ENCODE results near the gene ECE2. TPM values are rescaled to one million over a fixed set of nuclear protein-coding genes. Genes with fewer than 3 reads are reported as not detected.

Gene ECE2
- polyA plus RNA-seq, 2 of the 4 experiments (the other 2 are of a cell fraction): not detected

DNA sequence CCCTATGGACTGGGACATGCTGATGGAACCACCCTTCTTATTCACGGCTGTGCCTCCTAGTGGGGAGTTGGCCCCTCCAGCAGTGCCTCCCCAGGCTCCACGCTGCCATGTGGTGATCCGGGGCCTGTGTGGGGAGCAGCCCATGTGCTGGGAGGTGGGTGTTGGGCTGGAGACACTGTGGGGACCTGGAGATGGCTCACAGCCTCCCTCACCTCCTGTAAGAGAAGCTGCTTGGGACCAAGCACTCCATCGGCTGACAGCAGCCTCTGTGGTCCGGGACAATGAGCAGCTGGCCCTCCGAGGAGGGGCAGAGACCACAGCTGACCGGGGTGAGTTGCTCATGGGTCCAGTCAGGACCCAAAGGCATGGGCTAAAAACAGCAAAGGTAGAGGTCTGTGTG, 36.1 kb upstream of the ECE2 start:
- no peak overlapping the region for H3K27ac ChIP-seq
- ChIA-PET POLR2A (no interaction called here), CTCF (interaction anchor here (1.5 to 5.3 kb wide), 5 partner anchors 10 to 344 kb away, joined by 3 to 44 read pairs (median 7); partner anchors contain the start of genes EEF1AKMT4 and VWA5B2)
- FAIRE-seq (no peak), DNase-seq (ENCODE audit: low read depth in 1 of 2, low spot score in 1 of 2) (no peak), ATAC-seq (no peak)
- 89% methylated on average over 5 of the region's 7 CpGs for WGBS (ENCODE audit: missing lambda C conversion rate)
- H3K4me2 ChIP-seq: no peak overlapping the region
- H3K9me3 ChIP-seq: no peaks in the 10 kb centered on the region
- H3K4me1 ChIP-seq: no peaks in the 10 kb centered on the region
- no peak for TF ChIP-seq NFE2L2 (conservative IDR thresholded peaks at IDR 0.05; ENCODE audit: low read length)
- TF ChIP-seq, protein P1, sequence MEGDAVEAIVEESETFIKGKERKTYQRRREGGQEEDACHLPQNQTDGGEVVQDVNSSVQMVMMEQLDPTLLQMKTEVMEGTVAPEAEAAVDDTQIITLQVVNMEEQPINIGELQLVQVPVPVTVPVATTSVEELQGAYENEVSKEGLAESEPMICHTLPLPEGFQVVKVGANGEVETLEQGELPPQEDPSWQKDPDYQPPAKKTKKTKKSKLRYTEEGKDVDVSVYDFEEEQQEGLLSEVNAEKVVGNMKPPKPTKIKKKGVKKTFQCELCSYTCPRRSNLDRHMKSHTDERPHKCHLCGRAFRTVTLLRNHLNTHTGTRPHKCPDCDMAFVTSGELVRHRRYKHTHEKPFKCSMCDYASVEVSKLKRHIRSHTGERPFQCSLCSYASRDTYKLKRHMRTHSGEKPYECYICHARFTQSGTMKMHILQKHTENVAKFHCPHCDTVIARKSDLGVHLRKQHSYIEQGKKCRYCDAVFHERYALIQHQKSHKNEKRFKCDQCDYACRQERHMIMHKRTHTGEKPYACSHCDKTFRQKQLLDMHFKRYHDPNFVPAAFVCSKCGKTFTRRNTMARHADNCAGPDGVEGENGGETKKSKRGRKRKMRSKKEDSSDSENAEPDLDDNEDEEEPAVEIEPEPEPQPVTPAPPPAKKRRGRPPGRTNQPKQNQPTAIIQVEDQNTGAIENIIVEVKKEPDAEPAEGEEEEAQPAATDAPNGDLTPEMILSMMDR (IDR thresholded peaks at IDR 0.05): no peak
- H3K4me3 ChIP-seq: no peak overlapping the region

DNA sequence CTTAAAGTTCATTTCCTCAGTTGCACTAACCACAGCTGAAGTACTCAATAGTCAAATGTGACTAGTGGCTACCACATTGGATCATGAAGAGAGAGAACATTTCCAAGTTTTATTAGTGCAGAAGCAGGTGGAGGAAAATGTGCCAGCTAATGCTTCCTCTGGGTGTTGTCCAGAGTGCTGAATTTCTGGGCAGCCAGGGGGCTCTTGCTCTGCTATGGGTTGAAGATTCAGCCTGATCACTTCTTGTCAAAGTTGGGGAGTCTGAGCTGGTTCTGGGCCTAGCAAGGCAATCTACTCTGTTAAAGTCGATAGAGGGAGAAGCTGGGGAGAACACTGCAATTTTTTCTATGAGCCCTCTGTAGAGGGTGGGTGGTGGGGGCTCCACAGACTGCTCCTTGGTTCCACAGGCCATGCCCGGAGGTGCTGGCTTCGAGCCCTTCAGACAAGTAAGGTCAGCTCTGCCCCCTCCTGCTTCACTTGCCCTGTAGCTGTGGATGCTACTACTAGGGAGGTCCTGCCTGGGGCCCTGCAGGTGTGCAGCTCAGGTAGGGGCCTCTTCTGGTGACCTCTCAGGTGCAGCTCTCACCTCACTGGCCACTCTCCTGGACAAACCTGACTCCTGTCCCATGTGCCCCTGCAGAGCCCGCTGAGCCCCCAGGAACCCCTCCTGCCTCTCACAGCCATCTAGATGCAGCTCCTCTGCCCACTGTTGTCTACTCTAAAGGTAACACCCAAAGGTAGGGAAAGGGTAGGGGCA, 35.3 kb upstream of the ECE2 start:
- ChIA-PET POLR2A (no interaction called here), CTCF (interaction anchor here (0.7 to 5.3 kb wide), 5 partner anchors 12 to 345 kb away, joined by 3 to 44 read pairs (median 4); partner anchors contain the start of gene VWA5B2)
- no peak overlapping the region for H3K4me3 ChIP-seq
- 50% methylated on average over 2 of the region's 4 CpGs for WGBS (ENCODE audit: missing lambda C conversion rate)
- FAIRE-seq (no peak), DNase-seq (ENCODE audit: low read depth in 1 of 2, low spot score in 1 of 2) (no peak), ATAC-seq (peak; percentile 33 to 53; a peak in 4 of 6 replicates)
- no peak overlapping the region for H3K4me2 ChIP-seq
- no peaks in the 10 kb centered on the region for H3K4me1 ChIP-seq
- H3K27ac ChIP-seq: no peak overlapping the region
- H3K9me3 ChIP-seq: no peaks in the 10 kb centered on the region
- TF ChIP-seq FOSB (CRISPR knock-in tag; IDR thresholded peaks at IDR 0.05) (no peak), ATOH8 (CRISPR knock-in tag; IDR thresholded peaks at IDR 0.05; ENCODE audit: low read depth) (no peak)
- TF ChIP-seq, protein P2, sequence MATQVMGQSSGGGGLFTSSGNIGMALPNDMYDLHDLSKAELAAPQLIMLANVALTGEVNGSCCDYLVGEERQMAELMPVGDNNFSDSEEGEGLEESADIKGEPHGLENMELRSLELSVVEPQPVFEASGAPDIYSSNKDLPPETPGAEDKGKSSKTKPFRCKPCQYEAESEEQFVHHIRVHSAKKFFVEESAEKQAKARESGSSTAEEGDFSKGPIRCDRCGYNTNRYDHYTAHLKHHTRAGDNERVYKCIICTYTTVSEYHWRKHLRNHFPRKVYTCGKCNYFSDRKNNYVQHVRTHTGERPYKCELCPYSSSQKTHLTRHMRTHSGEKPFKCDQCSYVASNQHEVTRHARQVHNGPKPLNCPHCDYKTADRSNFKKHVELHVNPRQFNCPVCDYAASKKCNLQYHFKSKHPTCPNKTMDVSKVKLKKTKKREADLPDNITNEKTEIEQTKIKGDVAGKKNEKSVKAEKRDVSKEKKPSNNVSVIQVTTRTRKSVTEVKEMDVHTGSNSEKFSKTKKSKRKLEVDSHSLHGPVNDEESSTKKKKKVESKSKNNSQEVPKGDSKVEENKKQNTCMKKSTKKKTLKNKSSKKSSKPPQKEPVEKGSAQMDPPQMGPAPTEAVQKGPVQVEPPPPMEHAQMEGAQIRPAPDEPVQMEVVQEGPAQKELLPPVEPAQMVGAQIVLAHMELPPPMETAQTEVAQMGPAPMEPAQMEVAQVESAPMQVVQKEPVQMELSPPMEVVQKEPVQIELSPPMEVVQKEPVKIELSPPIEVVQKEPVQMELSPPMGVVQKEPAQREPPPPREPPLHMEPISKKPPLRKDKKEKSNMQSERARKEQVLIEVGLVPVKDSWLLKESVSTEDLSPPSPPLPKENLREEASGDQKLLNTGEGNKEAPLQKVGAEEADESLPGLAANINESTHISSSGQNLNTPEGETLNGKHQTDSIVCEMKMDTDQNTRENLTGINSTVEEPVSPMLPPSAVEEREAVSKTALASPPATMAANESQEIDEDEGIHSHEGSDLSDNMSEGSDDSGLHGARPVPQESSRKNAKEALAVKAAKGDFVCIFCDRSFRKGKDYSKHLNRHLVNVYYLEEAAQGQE (IDR thresholded peaks at IDR 0.05): peak; percentile 88

DNA sequence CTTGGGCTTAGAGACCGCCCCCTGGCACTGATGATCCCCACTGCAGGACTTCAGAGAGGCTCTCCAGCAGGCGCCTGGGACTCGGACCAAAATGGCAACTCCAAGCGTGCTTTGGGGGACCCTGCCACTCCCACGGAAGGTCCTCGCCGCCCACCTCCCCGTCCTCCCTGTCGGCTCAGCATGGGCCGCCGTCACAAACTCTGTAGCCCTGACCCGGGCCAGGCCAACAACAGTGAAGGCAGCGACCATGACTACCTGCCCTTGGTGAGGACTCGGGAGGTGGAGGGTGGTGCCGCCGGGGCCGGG, 34.7 kb upstream of the ECE2 start:
- POLR2A ChIA-PET: no interaction called here
- ATAC-seq: no peak; a peak in 1 of 6 replicates
- Histone ChIP-seq H3K9me3 (no peaks in the 10 kb centered on the region), H3K27ac (no peak overlapping the region), H3K4me1 (no peaks in the 10 kb centered on the region), H3K4me3 (no peak overlapping the region), H3K4me2 (no peak overlapping the region)
- WGBS (ENCODE audit: missing lambda C conversion rate): 100% methylated on average over 4 of the region's 17 CpGs
- CTCF ChIA-PET: interaction anchor here (1.0 to 5.3 kb wide), 4 partner anchors 13 to 345 kb away, joined by 3 to 44 read pairs (median 5); partner anchors contain the start of gene VWA5B2
- no peak for DNase-seq (ENCODE audit: low read depth in 1 of 2, low spot score in 1 of 2)
- TF ChIP-seq USF2 (IDR thresholded peaks at IDR 0.05): no peak
- TF ChIP-seq, protein P3, sequence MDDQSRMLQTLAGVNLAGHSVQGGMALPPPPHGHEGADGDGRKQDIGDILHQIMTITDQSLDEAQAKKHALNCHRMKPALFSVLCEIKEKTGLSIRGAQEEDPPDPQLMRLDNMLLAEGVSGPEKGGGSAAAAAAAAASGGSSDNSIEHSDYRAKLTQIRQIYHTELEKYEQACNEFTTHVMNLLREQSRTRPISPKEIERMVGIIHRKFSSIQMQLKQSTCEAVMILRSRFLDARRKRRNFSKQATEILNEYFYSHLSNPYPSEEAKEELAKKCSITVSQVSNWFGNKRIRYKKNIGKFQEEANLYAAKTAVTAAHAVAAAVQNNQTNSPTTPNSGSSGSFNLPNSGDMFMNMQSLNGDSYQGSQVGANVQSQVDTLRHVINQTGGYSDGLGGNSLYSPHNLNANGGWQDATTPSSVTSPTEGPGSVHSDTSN (IDR thresholded peaks at IDR 0.05): no peak
- no peak for TF ChIP-seq EHMT2 (IDR thresholded peaks at IDR 0.05; ENCODE audit: low read depth)
- no peak for TF ChIP-seq EHF (CRISPR knock-in tag; IDR thresholded peaks at IDR 0.05)
- TF ChIP-seq KDM5A (IDR thresholded peaks at IDR 0.05): no peak
- no peak for TF ChIP-seq CBX8 (IDR thresholded peaks at IDR 0.05)
- no peak for TF ChIP-seq POLR2A (IDR thresholded peaks at IDR 0.05; ENCODE audit: low read length)
- TF ChIP-seq, protein P4, sequence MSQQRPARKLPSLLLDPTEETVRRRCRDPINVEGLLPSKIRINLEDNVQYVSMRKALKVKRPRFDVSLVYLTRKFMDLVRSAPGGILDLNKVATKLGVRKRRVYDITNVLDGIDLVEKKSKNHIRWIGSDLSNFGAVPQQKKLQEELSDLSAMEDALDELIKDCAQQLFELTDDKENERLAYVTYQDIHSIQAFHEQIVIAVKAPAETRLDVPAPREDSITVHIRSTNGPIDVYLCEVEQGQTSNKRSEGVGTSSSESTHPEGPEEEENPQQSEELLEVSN (IDR thresholded peaks at IDR 0.05; ENCODE audit: borderline replicate concordance, low read depth): no peak
- no peak for TF ChIP-seq RAD21 (conservative IDR thresholded peaks at IDR 0.05 in 1 of 2, IDR thresholded peaks at IDR 0.05 in 1 of 2)
- no peak for TF ChIP-seq KDM1A (IDR thresholded peaks at IDR 0.05; ENCODE audit: low read depth)
- TF ChIP-seq NPAS2 (CRISPR knock-in tag; IDR thresholded peaks at IDR 0.05; ENCODE audit: borderline replicate concordance): no peak
- no peak for TF ChIP-seq MAX (IDR thresholded peaks at IDR 0.05)
- TF ChIP-seq SMC3 (IDR thresholded peaks at IDR 0.05): no peak
- no peak for TF ChIP-seq SREBF2 (IDR thresholded peaks at IDR 0.05)
- FAIRE-seq: no peak

Data from A549 (cell line).